Duodenal mucosa (tissue), 2 donors: ENCODE measurements around the gene HUS1.
A peak's percentile ranks its signal among the peaks of the same experiment; 100 is the strongest.
"Not testable (repeated sequence)": the region's sequence is repeated elsewhere in the genome, so short reads cannot be mapped to it uniquely, and the experiment has no call there.

Experiments
- H3K27ac ChIP-seq: one replicate; pipeline ENCODE4 v1.7.0; 2013; ENCODE audit warnings: low read depth, low read length
- H3K27me3 ChIP-seq, 2 donors: one replicate each; pipeline ENCODE4 v1.7.0; 2013; ENCODE audit warnings: low read length in 2 of 2, control low read depth in 1 of 2; ENCODE audit not compliant: insufficient read depth in 2 of 2, control insufficient read depth in 1 of 2
- H3K36me3 ChIP-seq, 2 donors: one replicate each; pipeline ENCODE4 v1.7.0; 2013; ENCODE audit warnings: low read length in 2 of 2, control low read depth in 1 of 2; ENCODE audit not compliant: insufficient read depth in 2 of 2, control insufficient read depth in 1 of 2
- H3K4me1 ChIP-seq, 2 donors: one replicate each; pipeline ENCODE4 v1.7.0; 2013; ENCODE audit warnings: low read length in 2 of 2, control low read depth in 1 of 2; ENCODE audit not compliant: insufficient read depth in 2 of 2, control insufficient read depth in 1 of 2
- H3K4me3 ChIP-seq, 2 donors: one replicate each; pipeline ENCODE4 v1.7.0; 2013; ENCODE audit warnings: low read length in 2 of 2, low read depth in 1 of 2
- H3K9ac ChIP-seq, 2 donors: one replicate each; pipeline ENCODE4 v1.7.0; 2013; ENCODE audit warnings: low read length in 2 of 2, low read depth in 1 of 2
- H3K9me3 ChIP-seq, 2 donors: one replicate each; pipeline ENCODE4 v1.7.0; 2013; ENCODE audit warnings: low read length in 2 of 2, control low read depth in 1 of 2; ENCODE audit not compliant: control insufficient read depth in 1 of 2

The HUS1 gene

GRCh38 chr7:47947355-47947749, 32.1 kb downstream of the HUS1 start:
- H3K4me3 ChIP-seq: no peak overlapping the region
- no peaks in the 10 kb centered on the region for H3K36me3 ChIP-seq
- no peak overlapping the region for H3K9ac ChIP-seq
- H3K27ac ChIP-seq: no peak overlapping the region
- H3K27me3 ChIP-seq: no peaks in the 10 kb centered on the region
- peaks cover 0 to 7% of the 10 kb centered on the region in 2 donors for H3K4me1 ChIP-seq
- no peaks in the 10 kb centered on the region for H3K9me3 ChIP-seq

GRCh38 chr7:47946581-47947354, 32.6 kb downstream of the HUS1 start:
- Histone ChIP-seq H3K27me3 (no peaks in the 10 kb centered on the region), H3K4me3 (no peak overlapping the region), H3K36me3 (no peaks in the 10 kb centered on the region), H3K9me3 (no peaks in the 10 kb centered on the region), H3K27ac (no peak overlapping the region), H3K4me1 (peaks cover 0 to 7% of the 10 kb centered on the region in 2 donors), H3K9ac (no peak overlapping the region)

GRCh38 chr7:47945261-47946015, 34.0 kb downstream of the HUS1 start:
- H3K4me3 ChIP-seq: no peak overlapping the region

GRCh38 chr7:47944536-47945260, 34.7 kb downstream of the HUS1 start:
- H3K9ac ChIP-seq: no peak overlapping the region
- no peaks in the 10 kb centered on the region for H3K36me3 ChIP-seq
- H3K4me3 ChIP-seq: no peak overlapping the region
- peaks cover 18 to 21% of the 10 kb centered on the region in 2 donors for H3K4me1 ChIP-seq
- no peaks in the 10 kb centered on the region for H3K9me3 ChIP-seq
- no peaks in the 10 kb centered on the region for H3K27me3 ChIP-seq
- no peak overlapping the region for H3K27ac ChIP-seq

More at GRCh38 chr7:47945261-47946015, 34.0 kb downstream of the HUS1 start:
- Histone ChIP-seq H3K36me3 (no peaks in the 10 kb centered on the region), H3K27me3 (no peaks in the 10 kb centered on the region), H3K27ac (no peak overlapping the region), H3K9me3 (no peaks in the 10 kb centered on the region), H3K4me1 (peaks cover 11 to 13% of the 10 kb centered on the region in 2 donors), H3K9ac (no peak overlapping the region)

GRCh38 chr7:47943676-47944474, 35.5 kb downstream of the HUS1 start:
- no peaks in the 10 kb centered on the region for H3K36me3 ChIP-seq
- H3K9me3 ChIP-seq: no peaks in the 10 kb centered on the region
- H3K4me1 ChIP-seq: peaks cover 23 to 26% of the 10 kb centered on the region in 2 donors
- no peaks in the 10 kb centered on the region for H3K27me3 ChIP-seq
- no peak overlapping the region for H3K4me3 ChIP-seq
- no peak overlapping the region for H3K9ac ChIP-seq
- H3K27ac ChIP-seq: no peak overlapping the region

GRCh38 chr7:47942651-47943050, 36.8 kb downstream of the HUS1 start:
- not testable (repeated sequence) for H3K4me3 ChIP-seq, H3K9me3 ChIP-seq, H3K36me3 ChIP-seq, H3K9ac ChIP-seq, H3K27ac ChIP-seq, H3K27me3 ChIP-seq
- peaks cover 23 to 26% of the 10 kb centered on the region in 2 donors for H3K4me1 ChIP-seq

- Histone ChIP-seq H3K4me3 (no peak overlapping the region), H3K4me1 (peaks cover 23 to 26% of the 10 kb centered on the region in 2 donors), H3K27ac (no peak overlapping the region), H3K9ac (no peak overlapping the region), H3K9me3 (no peaks in the 10 kb centered on the region), H3K27me3 (no peaks in the 10 kb centered on the region), H3K36me3 (no peaks in the 10 kb centered on the region)
Observed at GRCh38 chr7:47942132-47942531, 37.3 kb downstream of the HUS1 start.

GRCh38 chr7:47941136-47941844, 38.1 kb downstream of the HUS1 start:
- H3K4me1 ChIP-seq: peaks cover 19 to 23% of the 10 kb centered on the region in 2 donors
- peak overlapping the region; percentile 77 for H3K27ac ChIP-seq
- H3K9ac ChIP-seq: peak overlapping the region in 1 of 2 donors; percentile 8
- no peak overlapping the region for H3K4me3 ChIP-seq
- no peaks in the 10 kb centered on the region for H3K9me3 ChIP-seq
- no peaks in the 10 kb centered on the region for H3K36me3 ChIP-seq
- no peaks in the 10 kb centered on the region for H3K27me3 ChIP-seq
